IMR-90 (cell line): ENCODE data around the gene THBS4. TPM values are rescaled to one million over a fixed set of nuclear protein-coding genes. Genes with fewer than 3 reads are reported as not detected.

Experiments
- ATAC-seq: fragments of 200-7000 bp; cut with Tn5 transposase; 2 replicates; pipeline ENCODE4 v1.9.1; 2020; ENCODE audit warnings: low read depth, mild to moderate bottlenecking, moderate library complexity
- BruUV-seq: library from RNA; stranded (reverse); fragments of 400-500 nt; replicated peaks from 2 replicates; lab custom pipeline; 2021; lab: Mats Ljungman, UMichigan
- CTCF ChIA-PET: fragments of 300-600 bp; formaldehyde crosslinking; extraction: SDS; loops from one replicate; lab custom pipeline; 2021; ENCODE audit warnings: antibody characterized with exemption; lab: Yijun Ruan, JAX
- POLR2A ChIA-PET: fragments of 300-600 bp; sonication (Branson Sonifier 250); formaldehyde crosslinking; loops from one replicate; lab custom pipeline; 2022; ENCODE audit warnings: antibody characterized with exemption; ENCODE audit not compliant: unreplicated experiment; lab: Charles Lee
- DNase-seq: peaks from one replicate; pipeline ENCODE4 v3.0.0; 2013
- H2AFZ ChIP-seq: replicated peaks from 2 replicates; pipeline ENCODE3; 2013; ENCODE audit warnings: low read length, mild to moderate bottlenecking; ENCODE audit not compliant: poor library complexity
- H2AK5ac ChIP-seq: 2 replicates; pipeline ENCODE4 v1.6.1; 2013; ENCODE audit warnings: low read depth, low read length, inconsistent platforms
- H2AK9ac ChIP-seq: replicated peaks from 2 replicates; pipeline ENCODE3; 2013; ENCODE audit warnings: mild to moderate bottlenecking, low read depth, low read length, moderate library complexity; ENCODE audit not compliant: poor library complexity
- H2BK120ac ChIP-seq: 2 replicates; pipeline ENCODE4 v1.6.1; 2013; ENCODE audit warnings: low read depth, low read length, inconsistent platforms
- H2BK15ac ChIP-seq: 3 replicates; pipeline ENCODE4 v1.6.1; 2013; ENCODE audit warnings: low read depth, low read length, inconsistent platforms
- H2BK20ac ChIP-seq: 2 replicates; pipeline ENCODE4 v1.6.1; 2013; ENCODE audit warnings: low read depth, mild to moderate bottlenecking, inconsistent platforms, low read length, moderate library complexity
- H2BK5ac ChIP-seq: 2 replicates; pipeline ENCODE4 v1.6.1; 2013; ENCODE audit warnings: mild to moderate bottlenecking, low read depth, low read length, inconsistent platforms; ENCODE audit not compliant: poor library complexity, severe bottlenecking
- H3K14ac ChIP-seq: replicated peaks from 2 replicates; pipeline ENCODE4 v1.6.1; 2013; ENCODE audit warnings: low read depth, low read length, inconsistent platforms
- H3K18ac ChIP-seq: 2 replicates; pipeline ENCODE4 v1.6.1; 2013; ENCODE audit warnings: low read depth, low read length, control low read depth
- H3K23ac ChIP-seq: 2 replicates; pipeline ENCODE4 v1.6.1; 2013; ENCODE audit warnings: low read depth, low read length, inconsistent platforms
- H3K27ac ChIP-seq: 2 replicates; pipeline ENCODE4 v1.5.1; 2013; ENCODE audit warnings: mild to moderate bottlenecking, control low read depth, low read length; ENCODE audit not compliant: insufficient read depth
- H3K27me3 ChIP-seq: 2 replicates; pipeline ENCODE4 v1.6.1; 2013; ENCODE audit warnings: low read length; ENCODE audit not compliant: control insufficient read depth, insufficient read depth
- H3K36me3 ChIP-seq: 2 replicates; pipeline ENCODE4 v1.6.1; 2013; ENCODE audit warnings: low read length, mixed read lengths; ENCODE audit not compliant: control insufficient read depth, insufficient read depth
- H3K4ac ChIP-seq: 2 replicates; pipeline ENCODE4 v1.6.1; 2013; ENCODE audit warnings: low read depth, low read length, inconsistent platforms
- H3K4me1 ChIP-seq: 2 replicates; pipeline ENCODE4 v1.6.1; 2013; ENCODE audit warnings: low read length, mixed read lengths; ENCODE audit not compliant: control insufficient read depth, insufficient read depth
- H3K4me2 ChIP-seq: 2 replicates; pipeline ENCODE4 v1.6.1; 2013; ENCODE audit warnings: low read depth, mild to moderate bottlenecking, control low read depth, low read length, moderate library complexity
- H3K4me3 ChIP-seq: 2 replicates; pipeline ENCODE4 v1.5.1; 2013; ENCODE audit warnings: low read depth, mild to moderate bottlenecking, control low read depth, low read length, moderate library complexity; ENCODE audit not compliant: insufficient read depth
- H3K56ac ChIP-seq: 2 replicates; pipeline ENCODE4 v1.6.1; 2013; ENCODE audit warnings: low read length, inconsistent platforms; ENCODE audit not compliant: insufficient read depth; ENCODE audit errors: extremely low read depth
- H3K79me1 ChIP-seq, 2 experiments: 2 replicates each; pipeline ENCODE4 v1.6.1; 2013; ENCODE audit warnings: low read length in 2 of 2, inconsistent platforms in 1 of 2, low read depth in 1 of 2
- H3K9ac ChIP-seq: 2 replicates; pipeline ENCODE4 v1.6.1; 2013; ENCODE audit warnings: low read depth, low read length, control low read depth
- H3K9me1 ChIP-seq: 2 replicates; pipeline ENCODE4 v1.6.1; 2013; ENCODE audit warnings: low read length, inconsistent platforms; ENCODE audit not compliant: insufficient read depth
- H3K9me3 ChIP-seq: 2 replicates; pipeline ENCODE4 v1.6.1; 2013; ENCODE audit warnings: low read length; ENCODE audit not compliant: control insufficient read depth, insufficient read depth
- H4K20me1 ChIP-seq: 2 replicates; pipeline ENCODE4 v1.6.1; 2013; ENCODE audit warnings: low read length, inconsistent platforms; ENCODE audit not compliant: insufficient read depth
- H4K5ac ChIP-seq: 2 replicates; pipeline ENCODE4 v1.6.1; 2013; ENCODE audit warnings: mild to moderate bottlenecking, low read depth, low read length, control low read depth
- H4K8ac ChIP-seq, 2 experiments: 2 replicates each; pipeline ENCODE4 v1.6.1; 2013; ENCODE audit warnings: low read depth in 2 of 2, low read length in 2 of 2, control low read depth in 1 of 2, inconsistent platforms in 1 of 2
- H4K91ac ChIP-seq: 2 replicates; pipeline ENCODE4 v1.6.1; 2013; ENCODE audit warnings: low read depth, low read length, inconsistent platforms; ENCODE audit not compliant: insufficient read depth
- FOS ChIP-seq: fragments of 150-350 bp; IDR thresholded peaks from 2 replicates; pipeline ENCODE4 v1.6.1; 2016; ENCODE audit warnings: low read depth, low read length
- WGBS, 2 experiments: methylation state at CpG; one replicate each; pipeline versions ENCODE4 v1.1.5 to v1.1.7; 2013; ENCODE audit warnings: missing lambda C conversion rate in 2 of 2; ENCODE audit not compliant: insufficient read length in 1 of 2; ENCODE audit errors: extremely low coverage in 2 of 2; 5-methylcytosine and 5-hydroxymethylcytosine counted together
- dilution Hi-C: fragments of 300-500 bp; cut with HindIII; formaldehyde crosslinking; loops from one replicate; pipeline ENCODE4 v1.14.3; 2018; ENCODE audit warnings: low sequenced_read_pairs; ENCODE audit not compliant: unreplicated experiment
- in situ Hi-C: fragments of 300-500 bp; cut with MboI; formaldehyde crosslinking; loops from 3 replicates; pipeline ENCODE4 v1.14.3; 2019; ENCODE audit warnings: low sequenced_read_pairs, inconsistent platforms, mixed read lengths
- intact Hi-C: fragments of 100-400 bp; cut with micrococcal nuclease; formaldehyde crosslinking; loops from 2 replicates; pipeline ENCODE4 v1.10.0; 2022
- polyA plus RNA-seq, 3 experiments: library from polyadenylated mRNA; depleted of rRNA; stranded (reverse); fragments of >200 nt; gene quantifications; 2 replicates each; pipeline ENCODE4 v1.2.3, GENCODE V29; 2012; ENCODE audit warnings: low replicate concordance in 1 of 3
- total RNA-seq: library from RNA; depleted of rRNA; stranded (reverse); fragments of >200 nt; gene quantifications from 2 replicates; pipeline ENCODE4 v1.2.3, GENCODE V29; 2012

THBS4 gene
- total and polyA plus RNA-seq, 2 of the 4 experiments (the other 2 are of a cell fraction) = 0.90 to 0.92 TPM

DNA sequence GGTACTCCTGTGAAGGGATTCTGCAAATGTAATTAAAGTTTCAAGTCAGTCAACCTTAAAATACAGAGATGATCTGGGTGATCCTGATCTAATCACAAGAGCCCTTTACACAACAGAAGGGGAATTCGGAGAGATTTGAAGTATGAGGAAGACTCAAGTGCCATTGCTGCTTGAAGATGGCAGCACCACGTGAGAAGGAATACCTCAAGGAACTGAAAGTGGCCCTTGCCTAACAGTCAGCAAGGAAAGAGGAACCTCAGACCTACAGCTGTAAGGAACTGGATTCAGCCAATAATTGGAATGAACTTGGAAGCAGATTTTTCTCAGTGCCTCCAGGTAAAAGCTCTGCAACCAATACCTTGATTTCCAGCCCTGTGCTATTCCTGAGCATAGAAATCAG, 87.4 kb downstream of the THBS4 start:
- TF ChIP-seq FOS = no peak
- peaks cover 4% of the 10 kb centered on the region; the same call in 1 of the 2 replicates for H3K27me3 ChIP-seq
- in situ Hi-C loops = no loop called here
- H3K79me1 ChIP-seq = no peaks in the 10 kb centered on the region
- no peak overlapping the region for H3K27ac ChIP-seq
- no peak overlapping the region for H3K18ac ChIP-seq
- H3K4me3 ChIP-seq = no peak overlapping the region
- no peak overlapping the region for H3K4ac ChIP-seq
- DNase-seq (no peak), ATAC-seq (no peak)
- no peak overlapping the region for H2BK120ac ChIP-seq
- H3K4me2 ChIP-seq = no peak overlapping the region
- H3K9me1 ChIP-seq = no peaks in the 10 kb centered on the region
- H4K91ac ChIP-seq = no peak overlapping the region
- no peak overlapping the region for H2BK20ac ChIP-seq
- dilution Hi-C loops = no loop called here
- BruUV-seq = no TSS peak
- intact Hi-C loops = no loop called here
- H2AK9ac ChIP-seq = no peak overlapping the region
- no peak overlapping the region for H3K56ac ChIP-seq
- no peaks in the 10 kb centered on the region for H3K4me1 ChIP-seq
- H3K14ac ChIP-seq = no peak overlapping the region
- CTCF ChIA-PET = interaction anchor here (0.6 kb wide), 1 partner anchor 242 kb away, joined by 3 read pairs; no protein-coding TSS in a partner anchor
- no peak overlapping the region for H3K9ac ChIP-seq
- no peak overlapping the region for H2BK15ac ChIP-seq
- H2AFZ ChIP-seq = no peak overlapping the region
- 60% methylated on average over 1 of the region's 2 CpGs; no CpG with 5 or more reads in 1 of the 2 experiments for WGBS, 2 experiments
- H3K36me3 ChIP-seq = no peaks in the 10 kb centered on the region
- H4K20me1 ChIP-seq = no peaks in the 10 kb centered on the region
- no peak overlapping the region for H2BK5ac ChIP-seq
- H4K5ac ChIP-seq = no peak overlapping the region
- POLR2A ChIA-PET = no interaction called here
- H3K9me3 ChIP-seq = peaks cover 1% of the 10 kb centered on the region
- no peak overlapping the region for H3K23ac ChIP-seq
- H2AK5ac ChIP-seq = no peak overlapping the region
- H4K8ac ChIP-seq = no peak overlapping the region
